A549 (cell line): ENCODE measurements around the gene TMEM88.

ENCODE experiments used
- CTCF ChIP-seq: fragments of >200 bp; sonication (Bioruptor Twin); formaldehyde crosslinking; IDR thresholded peaks from 3 replicates; pipeline ENCODE4 v1.5.1; 2016
- HDAC2 ChIP-seq: fragments of 200-600 bp; sonication (generic); IDR thresholded peaks from 2 replicates; pipeline ENCODE4 v1.6.1; 2016
- MAX ChIP-seq: IDR thresholded peaks from 2 replicates; pipeline ENCODE4 v1.6.1; 2012
- SMC3 ChIP-seq: fragments of >200 bp; sonication (Bioruptor Twin); formaldehyde crosslinking; IDR thresholded peaks from 3 replicates; pipeline ENCODE4 v1.6.1; 2018; ENCODE audit warnings: inconsistent platforms

- TF ChIP-seq HDAC2: no peak
- no peak for TF ChIP-seq SMC3
- TF ChIP-seq CTCF: no peak
- no peak for TF ChIP-seq MAX
Observed at GRCh38 chr17:7883781-7884386, 29.0 kb downstream of the TMEM88 start.
